HEK293 (cell line): ENCODE results near the gene CSN1S1.

Source experiments
- CTCF ChIP-seq: fragments of 450-650 bp; formaldehyde crosslinking; IDR thresholded peaks from 2 replicates; pipeline ENCODE4 v1.5.1; 2016; ENCODE audit warnings: missing biosample characterization, missing genetic modification characterization
- ZNF626 ChIP-seq: fragments of 450-650 bp; sonication (Bioruptor Pico); formaldehyde crosslinking; IDR thresholded peaks from 2 replicates; pipeline ENCODE4 v1.5.1; 2018; ENCODE audit warnings: missing biosample characterization, missing genetic modification characterization, inconsistent platforms

DNA sequence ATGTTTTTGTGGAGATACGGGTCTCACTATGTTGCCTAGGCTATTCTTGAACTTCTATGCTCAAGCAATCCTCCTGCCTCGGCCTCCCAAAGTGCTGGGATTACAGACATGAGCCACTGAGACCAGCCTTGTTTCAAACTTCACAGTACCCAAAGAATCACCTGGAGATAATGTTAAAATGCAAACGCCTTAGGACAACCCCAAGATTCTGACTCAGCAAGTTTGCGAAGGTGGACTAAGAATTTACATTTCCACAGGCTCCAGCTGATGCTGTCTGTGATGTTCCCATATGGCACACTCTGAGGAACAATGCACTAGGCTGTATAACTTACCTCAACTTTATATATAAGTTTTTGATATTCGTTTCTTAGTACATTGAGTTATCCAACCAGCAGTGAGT, 63.9 kb downstream of the CSN1S1 start:
- TF ChIP-seq CTCF (tag by site-specific recombination) (no peak), ZNF626 (tag by site-specific recombination) (no peak)
